Measurements from ENCODE around the gene HEATR9. TPM values are rescaled to one million over a fixed set of nuclear protein-coding genes. Genes with fewer than 3 reads are reported as not detected.

HEATR9 gene, protein sequence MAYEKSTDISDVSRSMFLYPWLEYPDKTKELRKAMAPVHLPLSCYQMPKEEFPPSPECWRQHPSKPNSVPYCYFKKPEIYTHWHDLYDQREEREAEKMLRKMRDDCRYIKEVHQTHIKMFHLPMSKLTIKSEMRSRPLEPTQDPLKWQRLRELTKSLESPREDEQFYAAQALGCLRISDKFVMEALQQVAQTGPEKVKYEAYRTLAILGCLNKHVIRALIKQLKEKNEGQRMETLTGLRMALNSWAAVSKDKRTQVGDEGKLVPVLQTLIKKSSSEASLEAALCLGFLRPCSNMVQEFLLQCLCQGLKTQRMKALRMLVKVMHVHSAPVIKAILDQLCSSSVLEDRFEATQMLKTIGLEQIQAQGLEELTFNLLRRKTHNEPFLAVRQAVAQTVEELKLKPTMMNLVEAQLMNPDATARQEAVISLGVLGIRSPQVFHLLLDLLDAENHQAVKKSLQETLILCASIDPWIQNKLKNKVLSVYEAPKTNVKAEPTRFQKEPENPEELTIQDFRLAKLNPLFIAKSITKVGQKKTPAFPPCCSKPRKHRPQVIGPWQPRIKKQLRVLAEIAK
- total RNA-seq: not detected in 2 replicates

DNA sequence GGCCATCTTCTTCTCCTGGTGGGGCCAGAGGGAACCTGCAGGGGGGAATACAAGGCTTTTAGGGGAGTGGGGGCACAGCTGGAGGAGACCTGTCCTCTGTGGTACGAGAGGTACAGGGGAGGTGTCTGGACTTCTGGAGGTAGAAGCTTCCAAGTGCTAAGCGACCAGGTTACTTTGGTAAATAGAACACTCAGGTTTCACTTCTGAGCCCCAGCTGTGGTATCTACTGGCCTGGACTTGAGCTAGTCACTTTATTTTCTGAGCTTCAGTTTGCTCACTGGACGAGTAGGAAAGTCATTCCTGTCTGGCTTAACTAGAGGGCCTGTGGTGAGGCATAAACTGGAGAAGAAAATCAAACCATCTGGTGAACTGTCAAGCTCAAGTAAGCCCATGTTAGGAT is at the start of gene HEATR9:
Gene HEATR9 (minus strand): TSS at position 155 of the 400 bp plus-strand sequence. CDS start 149 bp downstream, at position 6.

DNA sequence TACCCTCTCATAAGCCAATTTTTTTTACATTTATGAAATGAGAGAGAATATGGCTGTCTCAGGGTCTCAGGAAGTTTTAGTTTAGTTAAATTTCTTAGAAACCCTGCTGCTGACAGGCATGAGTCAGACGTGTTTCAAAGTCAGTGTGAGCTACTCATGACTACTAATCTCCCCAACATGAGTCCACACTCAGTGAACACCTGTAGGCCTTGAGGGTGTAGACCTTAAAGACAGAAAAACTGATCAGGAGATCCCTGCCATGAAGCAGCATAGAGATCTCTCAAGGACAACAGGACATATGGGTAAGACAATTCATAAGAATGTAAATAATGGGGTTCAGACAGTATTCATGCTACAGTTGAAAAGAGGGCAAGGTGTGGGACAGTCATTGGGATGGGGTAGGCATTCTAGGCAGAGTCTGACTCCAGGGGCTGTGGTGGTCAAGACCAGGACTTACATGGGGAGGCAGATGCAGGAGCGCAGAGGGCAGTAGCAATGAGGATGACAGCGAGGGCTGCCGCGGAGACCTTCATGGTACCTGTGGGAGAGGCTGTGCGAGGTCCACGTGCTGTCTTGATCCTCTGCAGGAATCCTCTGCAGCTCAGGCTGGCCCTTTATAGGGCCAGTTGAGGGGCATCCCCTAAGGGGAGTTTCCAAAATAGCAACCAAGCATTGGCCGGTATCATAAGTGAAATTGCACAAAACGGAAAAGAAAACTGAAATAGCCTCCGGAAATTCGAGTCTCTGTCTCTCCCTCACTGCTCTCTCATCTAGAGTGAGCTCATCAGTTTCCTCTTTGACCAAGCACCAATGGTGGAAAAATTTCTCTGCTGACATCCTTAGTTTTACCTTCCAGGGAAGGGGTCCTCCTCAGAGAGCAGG is 11.3 kb upstream of the HEATR9 start, which contains the start of gene CCL5:
Gene CCL5 (minus strand): TSS at position 588 of the 882 bp plus-strand sequence.

DNA sequence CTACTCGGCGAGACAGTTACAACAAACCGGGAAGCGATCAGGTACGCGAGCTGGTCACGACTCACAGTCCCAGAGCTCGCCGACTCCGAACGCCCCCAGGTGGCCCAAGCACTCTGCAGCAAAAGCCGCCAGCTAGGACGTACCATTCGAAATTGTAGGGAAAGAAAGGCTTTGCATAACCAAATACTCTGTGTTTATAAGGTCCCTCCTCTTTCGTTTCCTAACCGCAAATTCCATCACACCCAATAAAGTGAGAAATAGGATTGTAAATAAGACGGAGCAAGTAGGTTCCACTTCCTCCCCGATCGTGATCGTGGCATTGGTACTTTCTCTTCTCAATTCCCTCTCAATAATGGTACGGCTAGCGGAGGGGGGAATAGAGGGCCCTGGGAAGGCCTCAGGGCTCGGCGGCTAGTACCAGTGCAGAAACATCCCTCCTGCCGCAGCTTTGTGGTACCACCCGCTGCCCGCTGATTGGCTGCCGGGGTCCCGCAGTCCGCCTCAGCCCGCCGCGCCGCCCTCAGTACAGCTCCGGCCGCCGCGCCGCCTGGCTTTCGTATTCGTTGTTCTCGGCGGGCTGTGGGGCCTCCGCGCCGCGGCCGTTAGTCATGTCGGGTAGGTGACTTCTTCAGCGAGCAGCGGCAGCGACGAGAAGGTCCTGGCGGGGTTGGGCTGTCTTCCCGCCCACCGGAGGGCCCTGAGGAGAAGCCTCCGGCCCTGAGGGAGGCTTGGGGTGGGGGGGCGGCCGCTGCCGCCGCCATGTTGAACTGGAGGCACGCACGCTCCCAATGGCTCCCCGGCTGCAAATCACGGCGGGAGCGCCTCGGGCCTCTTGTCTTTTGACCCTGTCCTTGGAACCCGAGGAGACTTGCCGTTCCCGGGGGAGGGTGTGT is 59.5 kb downstream of the HEATR9 start, which contains the start of gene TAF15:
Gene TAF15 (plus strand): TSS at position 523 of the 893 bp plus-strand sequence. CDS start 86 bp downstream, at position 609.

Other genes with a start within 250 kb of the HEATR9 start
- 1.1 and 1.3 TPM in 2 replicates for gene RASL10B, start 137.3 kb downstream of the HEATR9 start, total RNA-seq
- gene GAS2L2, start 115.7 kb downstream of the HEATR9 start, total RNA-seq: not detected in 2 replicates
- not detected in 2 replicates for gene C17orf50, start 108.0 kb downstream of the HEATR9 start, total RNA-seq
- 1.4 and 1.5 TPM in 2 replicates for gene MMP28, start 73.2 kb downstream of the HEATR9 start, total RNA-seq
- 46.5 and 64.6 TPM in 2 replicates for gene TAF15, start 59.4 kb downstream of the HEATR9 start, total RNA-seq
- gene CCL5, start 11.5 kb upstream of the HEATR9 start, total RNA-seq: not detected in 2 replicates
- gene RDM1, start 61.9 kb upstream of the HEATR9 start, total RNA-seq: 0.16 TPM in 1 of 2 replicates, not detected in the other
- gene LYZL6, start 74.8 kb upstream of the HEATR9 start, total RNA-seq: not detected in 2 replicates
- gene CCL16, start 112.6 kb upstream of the HEATR9 start, total RNA-seq: not detected in 2 replicates
- not detected in 2 replicates for gene CCL14, start 117.8 kb upstream of the HEATR9 start, total RNA-seq
- not detected in 2 replicates for gene CCL15, start 132.7 kb upstream of the HEATR9 start, total RNA-seq
- not detected in 2 replicates for gene CCL23, start 149.1 kb upstream of the HEATR9 start, total RNA-seq
- gene CCL18, start 195.4 kb upstream of the HEATR9 start, total RNA-seq: not detected in 2 replicates
- gene CCL3, start 221.3 kb upstream of the HEATR9 start, total RNA-seq: not detected in 2 replicates
- gene CCL4, start 234.9 kb upstream of the HEATR9 start, total RNA-seq: not detected in 2 replicates

All from bronchial smooth muscle cell (primary cell).